GM21717 (cell line): Measurements from ENCODE around the gene GSG1L.

Experiments used
- ATAC-seq: cut with Tn5 transposase; IDR thresholded peaks from one replicate; pipeline ENCODE4 v1.9.1; 2021; ENCODE audit warnings: mild to moderate bottlenecking, moderate library complexity; ENCODE audit not compliant: unreplicated experiment

Gene GSG1L

DNA sequence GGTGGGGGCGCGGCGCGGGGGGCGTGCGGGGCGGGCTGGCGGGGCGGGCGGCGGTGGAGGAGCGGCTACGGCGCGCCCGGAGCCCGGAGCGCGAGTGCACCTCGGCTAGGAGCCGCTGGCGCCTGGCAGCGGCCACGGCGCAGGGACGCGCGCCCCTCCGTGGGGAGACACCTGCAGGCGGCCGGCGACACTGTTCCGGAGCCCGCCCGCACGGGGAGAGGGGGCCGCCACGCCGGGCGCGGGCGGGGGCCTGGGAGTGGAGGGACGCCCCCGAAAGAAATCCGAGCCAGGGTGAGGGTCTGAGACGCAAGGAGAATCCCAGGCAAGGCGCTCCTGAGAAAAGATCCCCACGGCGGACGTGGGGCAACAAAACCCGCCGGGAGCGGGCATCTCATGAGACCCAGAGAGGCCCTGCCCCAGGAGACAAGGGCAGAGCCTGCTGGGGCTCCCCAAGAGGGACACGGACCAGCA lies at the start of gene GSG1L:
Gene GSG1L, minus strand, starts transcription at position 124 of the 471 bp plus-strand sequence. CDS start 290 bp downstream, outside the sequence.
- ATAC-seq, result no peak

DNA sequence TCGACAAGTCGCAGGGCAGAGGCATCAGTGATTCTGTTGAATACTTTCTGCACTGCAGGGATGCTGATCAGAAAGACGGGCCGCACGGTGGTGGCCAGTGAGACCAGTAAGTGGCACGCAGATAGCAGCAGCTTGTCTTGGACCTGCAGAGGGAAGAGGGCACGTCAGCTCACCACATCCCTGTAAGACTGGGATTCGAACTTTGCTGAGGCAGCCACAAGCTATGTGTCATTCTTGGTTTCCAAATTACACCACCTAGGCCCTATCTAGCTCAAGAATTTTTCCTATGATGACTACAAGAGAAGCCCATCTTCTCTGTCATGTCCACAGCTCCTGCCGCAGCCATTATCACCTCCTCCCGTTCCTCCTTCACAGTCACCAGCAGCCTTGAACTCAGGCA lies 49.4 kb upstream of the GSG1L start:
- ATAC-seq, result no peak

DNA sequence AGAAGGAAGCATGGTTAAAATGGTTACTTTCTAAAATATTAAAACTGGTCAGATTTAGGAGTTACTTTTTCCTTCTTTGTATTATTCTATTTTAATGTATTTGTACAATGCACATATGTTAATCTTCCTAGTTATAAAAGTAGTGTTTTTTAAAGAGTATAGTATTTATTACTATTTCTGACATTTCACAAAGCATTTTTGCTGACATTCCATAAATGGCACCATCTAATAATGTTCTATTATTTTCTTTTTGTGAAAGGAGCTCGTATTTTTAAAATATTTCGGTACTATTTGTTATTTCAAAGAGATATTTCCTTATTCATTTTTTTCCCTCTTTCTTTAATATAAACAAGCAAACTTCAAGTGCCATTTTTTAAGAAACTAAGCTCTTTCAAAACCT lies 47.5 kb upstream of the GSG1L start:
- ATAC-seq, result no peak

DNA sequence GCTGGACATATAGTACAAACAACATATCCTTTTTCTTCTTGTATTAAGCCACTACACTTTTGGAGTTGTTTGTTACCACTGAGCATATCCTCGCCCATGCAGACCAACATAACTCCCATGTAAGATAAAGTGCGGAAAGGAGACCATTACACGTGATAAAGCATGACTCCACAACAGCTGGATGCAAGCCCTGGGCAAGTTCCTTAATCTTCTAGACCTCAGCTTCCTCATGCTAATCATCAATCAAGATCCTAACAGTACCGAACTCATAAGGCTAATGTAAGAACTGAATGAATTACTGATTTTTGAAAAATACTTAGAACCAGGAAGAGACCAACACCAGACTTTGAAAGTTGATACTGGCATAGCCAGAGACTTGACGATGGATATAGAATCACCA lies 47.0 kb upstream of the GSG1L start:
- ATAC-seq, result no peak

DNA sequence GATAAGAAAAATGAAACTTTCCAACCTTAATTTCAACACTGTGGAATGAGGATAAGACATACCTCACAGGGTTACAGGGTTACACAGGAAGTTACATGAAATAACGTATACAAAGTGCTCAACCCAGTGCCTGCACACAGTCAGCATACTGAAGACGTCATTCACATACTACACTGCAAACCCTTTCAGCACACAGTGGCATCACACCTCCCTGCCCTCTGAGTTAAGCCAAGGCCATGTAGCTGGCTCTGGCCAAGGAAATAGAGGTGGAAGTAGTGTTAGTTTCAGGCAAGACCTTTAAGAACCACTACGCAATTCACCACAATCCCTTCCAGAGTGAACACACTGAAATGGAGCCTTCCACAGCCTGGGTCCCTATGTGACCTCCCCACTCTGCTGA lies 46.6 kb upstream of the GSG1L start:
- no peak for ATAC-seq

DNA sequence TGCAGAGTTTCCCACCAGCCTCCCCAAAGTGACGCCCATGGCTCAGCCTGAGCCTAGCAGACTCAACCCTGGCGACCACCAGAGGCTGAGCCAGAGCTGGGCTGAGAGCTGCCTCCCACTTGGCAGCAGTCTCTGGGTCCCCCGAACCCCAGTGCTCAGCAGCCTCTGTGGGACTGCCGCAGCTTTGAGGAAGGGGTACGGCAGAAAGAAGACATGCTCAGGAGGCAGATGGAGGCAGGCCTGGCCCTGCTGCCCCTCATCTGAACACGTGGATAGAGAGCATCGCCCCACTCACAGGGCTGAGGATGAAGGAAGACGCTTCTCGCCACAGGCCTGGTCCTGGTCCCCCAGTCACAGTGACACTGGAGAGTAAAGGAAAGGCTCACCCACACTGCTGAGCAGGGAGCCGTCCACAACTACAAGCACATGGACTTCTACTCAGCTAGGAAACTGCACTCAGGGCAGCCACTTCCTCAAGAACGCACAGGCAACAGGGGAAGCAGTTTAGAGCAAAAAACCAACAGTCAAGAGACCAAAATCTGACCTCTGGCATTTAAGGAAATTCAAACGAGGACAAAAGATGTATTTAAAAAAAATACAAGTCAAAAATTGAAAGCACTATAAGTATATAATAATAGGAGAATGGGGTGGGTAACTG lies 45.2 kb upstream of the GSG1L start:
- ATAC-seq, result no peak

DNA sequence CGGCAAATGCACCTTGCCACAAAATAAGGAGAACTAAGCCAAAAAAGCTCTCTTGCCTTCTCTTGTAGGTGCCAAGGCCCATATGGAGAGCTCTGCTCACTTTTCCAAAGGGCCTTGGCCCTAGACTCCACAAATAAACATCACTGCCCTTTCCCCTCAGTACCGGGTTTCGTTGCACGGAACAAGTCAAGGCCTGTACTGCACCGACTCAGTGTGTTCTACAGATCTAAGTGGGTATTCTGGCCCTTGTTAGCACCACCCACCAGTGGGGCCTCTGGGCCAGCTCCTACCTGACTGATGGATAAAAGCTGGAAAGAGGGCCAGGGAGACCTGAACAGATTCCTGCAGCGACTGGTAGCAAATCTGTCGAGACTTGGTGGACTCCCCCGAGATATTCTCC lies 43.7 kb upstream of the GSG1L start:
- no peak for ATAC-seq

DNA sequence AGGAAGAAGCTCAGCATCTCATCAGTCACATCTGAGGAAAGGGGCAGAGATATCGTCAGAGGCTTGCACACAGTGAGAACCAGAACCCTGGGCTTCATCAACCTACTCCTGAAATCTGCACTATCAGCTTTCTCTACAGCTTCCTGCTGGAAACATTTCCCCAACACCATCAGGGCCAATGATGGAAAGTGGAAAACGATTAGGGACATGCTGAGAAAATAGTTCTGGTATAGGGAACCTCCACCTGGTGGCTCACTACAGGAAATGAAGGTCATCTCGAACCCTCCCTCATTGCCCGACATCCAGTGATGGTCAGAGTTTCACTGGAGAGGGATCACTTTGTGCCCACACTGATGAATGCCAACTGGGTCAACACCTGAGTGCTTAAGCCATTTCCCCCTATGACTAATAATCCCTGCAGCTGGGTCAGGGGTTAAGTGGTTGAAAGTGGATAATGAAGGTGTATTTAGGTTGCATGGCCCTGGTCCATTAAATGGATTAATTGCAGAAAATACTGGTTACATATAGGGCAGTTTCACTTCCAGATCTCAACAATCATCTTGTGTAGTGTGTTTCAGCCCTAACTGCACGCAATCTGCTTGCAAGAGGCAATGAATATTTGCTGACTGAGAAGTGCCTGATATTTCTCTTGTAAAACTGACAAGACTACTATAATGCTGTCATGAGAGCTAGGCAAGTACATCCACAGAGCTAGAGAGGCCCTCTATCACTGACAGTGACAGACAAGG lies 43.1 kb upstream of the GSG1L start:
- ATAC-seq, result no peak

DNA sequence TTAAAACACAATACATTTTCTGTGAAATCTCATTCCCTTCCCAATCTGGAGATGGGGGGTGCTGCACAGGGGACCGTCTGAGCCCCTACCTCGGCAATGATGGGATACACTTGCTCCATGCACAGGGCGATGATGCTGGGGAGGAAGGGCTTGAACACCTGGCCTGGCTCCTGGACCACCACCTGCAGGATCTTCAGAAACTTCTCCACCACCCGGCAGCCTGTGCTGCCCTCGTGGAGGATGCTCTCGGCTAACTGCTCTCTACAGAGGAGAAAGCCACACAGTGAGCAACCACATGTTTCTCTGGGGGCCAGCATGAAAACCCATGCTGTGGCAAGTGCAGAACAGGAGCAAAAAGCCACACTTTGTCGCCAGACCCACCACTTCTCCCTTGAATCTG lies 42.4 kb upstream of the GSG1L start:
- ATAC-seq, result no peak

DNA sequence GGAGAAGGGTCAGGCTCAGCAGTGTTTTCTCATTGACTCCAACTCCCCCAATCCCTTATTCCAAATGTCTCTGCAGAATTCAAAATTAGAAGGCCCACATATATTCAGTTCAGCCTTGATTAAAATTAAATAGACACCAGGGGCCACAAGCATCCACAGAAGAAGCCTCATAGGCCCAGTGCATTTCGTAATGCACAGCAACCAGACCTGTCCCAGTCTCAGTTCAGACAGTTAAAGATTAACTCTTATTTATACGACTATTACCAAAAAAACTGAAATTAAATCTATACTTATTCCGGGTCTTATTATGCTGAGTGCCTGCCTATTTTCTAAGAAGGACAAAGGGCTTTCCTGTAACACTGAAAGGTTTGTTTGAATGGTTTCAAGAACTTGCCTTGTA lies 41.8 kb upstream of the GSG1L start:
- ATAC-seq, result no peak

DNA sequence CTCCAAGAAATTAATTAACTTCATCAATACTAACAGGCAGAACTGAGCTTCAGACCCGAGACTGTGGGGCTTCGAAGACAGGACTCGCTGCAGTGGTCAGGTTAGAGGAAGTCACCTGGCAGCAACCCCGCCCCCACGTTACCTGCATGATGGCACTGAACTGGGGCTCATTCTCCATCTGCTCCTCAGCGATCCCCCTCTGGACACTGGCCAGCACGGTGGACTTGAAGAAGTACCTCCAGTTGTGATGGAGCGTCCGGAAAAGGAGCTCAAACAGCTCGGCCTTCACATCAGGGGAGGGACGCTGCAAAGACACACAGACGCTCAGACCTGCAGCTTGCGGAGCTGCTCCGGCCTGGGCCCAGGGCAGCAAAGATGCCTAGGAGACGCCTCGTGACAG lies 40.9 kb upstream of the GSG1L start:
- no peak for ATAC-seq

DNA sequence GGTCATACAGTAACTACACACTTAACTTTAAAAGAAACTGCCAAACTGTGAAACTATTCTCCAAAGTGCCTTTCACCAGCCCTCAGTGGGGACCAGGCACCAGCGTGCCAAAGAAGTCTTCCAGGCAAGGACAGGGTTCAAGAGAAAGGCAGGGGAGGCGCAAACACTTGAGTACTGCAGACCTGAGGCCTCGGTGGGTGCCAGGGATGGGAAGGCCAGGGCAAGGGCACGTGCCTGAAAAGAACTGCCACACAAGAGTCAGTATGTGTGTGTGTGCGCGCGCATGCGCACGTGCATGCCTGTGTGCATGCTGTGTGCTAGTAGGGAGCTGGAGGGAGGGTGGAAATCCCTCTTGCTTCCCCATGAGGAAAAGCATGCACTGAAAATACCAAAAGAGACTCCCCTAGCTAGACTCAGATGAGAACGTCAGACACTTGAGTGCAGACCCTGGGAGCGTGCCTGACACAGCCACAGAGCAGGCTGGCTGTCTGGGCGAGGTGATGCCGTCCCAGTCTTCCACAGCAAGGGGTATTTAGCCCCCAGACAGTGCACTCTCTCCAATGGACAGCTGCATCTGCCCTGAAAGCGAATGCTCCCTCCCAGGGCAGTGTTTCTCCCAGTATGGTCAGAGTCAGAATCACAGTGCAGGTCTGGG lies 40.1 kb upstream of the GSG1L start:
- no peak for ATAC-seq

DNA sequence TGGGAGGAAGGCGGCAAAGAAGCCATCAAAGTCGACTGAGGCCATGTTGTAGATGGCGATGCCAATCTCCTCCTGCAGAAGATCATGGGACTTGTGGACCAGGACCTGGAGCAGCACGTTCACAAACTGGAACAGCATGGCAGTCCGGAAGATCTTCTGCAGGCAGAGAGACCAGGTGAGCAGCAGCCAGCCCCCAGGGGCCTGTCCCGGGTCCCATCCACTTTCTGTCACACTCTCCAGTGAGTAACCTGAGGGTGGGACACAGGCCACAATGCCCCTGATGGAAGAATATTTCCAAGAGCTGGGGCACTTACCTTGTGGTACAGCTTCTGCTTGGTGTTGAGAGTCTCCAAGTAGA lies 38.0 kb upstream of the GSG1L start:
- no peak for ATAC-seq

DNA sequence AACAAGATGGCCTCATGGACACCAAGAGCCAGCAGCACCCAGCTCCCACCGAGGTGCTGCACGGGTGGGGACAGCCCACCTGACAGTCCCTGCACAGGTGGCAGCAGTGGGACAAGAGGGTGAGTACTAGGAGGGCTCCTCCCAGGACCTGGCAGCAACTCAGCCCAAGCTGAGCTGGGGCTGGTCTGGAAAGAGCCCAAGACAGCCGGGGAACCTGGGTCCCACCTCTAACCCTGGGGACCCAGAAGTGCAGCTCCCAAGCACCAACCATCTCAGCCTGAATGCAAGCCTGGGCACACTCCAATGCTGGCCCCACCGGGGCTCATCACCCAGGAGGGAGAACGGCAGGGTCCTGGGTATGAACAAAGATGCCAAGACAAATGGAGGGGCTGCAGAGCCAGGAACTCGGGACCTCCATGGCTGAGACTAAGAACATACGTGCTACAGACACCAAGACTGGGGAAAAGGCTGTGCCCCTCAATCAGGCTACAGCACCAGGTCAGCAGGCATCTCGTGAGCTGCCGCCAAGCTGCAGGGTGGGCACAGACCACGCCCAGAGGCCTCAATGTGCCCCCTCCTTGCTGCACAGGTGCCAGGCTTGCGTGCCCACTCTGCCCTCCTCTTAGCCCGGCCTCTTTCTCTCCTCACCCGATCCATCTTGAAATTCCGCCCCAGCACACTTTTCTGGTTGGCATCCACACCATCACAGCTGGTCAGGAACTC lies 37.5 kb upstream of the GSG1L start:
- ATAC-seq, result no peak

DNA sequence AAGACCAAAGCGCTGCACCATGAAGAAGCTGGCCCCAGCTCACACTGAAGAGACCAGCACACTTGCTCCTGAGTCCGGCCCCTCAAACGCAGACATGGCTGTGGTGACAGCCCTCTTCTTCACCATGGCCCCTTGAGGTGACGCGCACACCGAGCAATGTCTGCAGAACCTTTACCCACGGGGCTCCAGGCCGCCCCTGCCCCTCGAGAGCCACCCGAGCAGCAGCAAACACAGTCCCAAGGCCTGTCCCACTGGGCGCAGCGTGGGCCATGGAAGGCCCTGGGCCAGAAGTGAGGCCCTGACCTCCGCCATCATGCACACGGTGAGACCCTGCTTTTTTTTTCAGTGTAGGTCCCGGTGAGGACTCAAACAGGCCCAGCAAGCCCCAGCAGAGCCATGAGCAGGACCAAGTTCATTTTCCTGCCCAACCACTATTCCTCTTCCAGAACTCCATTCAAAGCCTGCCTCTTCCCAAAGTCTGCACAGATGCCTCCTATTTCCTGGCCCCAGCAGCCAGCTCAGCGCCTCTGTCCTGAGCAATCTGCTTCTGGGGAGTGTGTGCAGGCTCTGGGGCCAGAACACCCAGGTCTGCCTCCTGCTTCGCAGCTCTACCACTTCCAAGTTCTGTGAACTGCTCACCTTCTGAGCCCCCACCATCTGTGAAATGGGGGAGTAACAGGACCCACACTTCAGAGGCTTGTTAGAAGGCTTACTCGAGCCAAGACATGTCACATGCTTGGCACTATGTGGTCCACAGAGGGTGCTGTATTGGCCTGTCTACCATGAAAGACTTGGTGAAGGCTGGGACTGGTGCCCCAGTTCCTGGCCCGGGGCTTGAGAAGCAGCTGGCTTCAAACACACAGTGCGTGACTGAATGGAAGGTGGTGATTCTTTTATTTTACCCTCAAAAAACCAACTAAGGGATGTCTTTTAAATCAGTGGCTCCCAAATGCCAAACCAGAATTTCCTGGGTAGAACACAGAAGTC lies 35.7 kb upstream of the GSG1L start:
- no peak for ATAC-seq

DNA sequence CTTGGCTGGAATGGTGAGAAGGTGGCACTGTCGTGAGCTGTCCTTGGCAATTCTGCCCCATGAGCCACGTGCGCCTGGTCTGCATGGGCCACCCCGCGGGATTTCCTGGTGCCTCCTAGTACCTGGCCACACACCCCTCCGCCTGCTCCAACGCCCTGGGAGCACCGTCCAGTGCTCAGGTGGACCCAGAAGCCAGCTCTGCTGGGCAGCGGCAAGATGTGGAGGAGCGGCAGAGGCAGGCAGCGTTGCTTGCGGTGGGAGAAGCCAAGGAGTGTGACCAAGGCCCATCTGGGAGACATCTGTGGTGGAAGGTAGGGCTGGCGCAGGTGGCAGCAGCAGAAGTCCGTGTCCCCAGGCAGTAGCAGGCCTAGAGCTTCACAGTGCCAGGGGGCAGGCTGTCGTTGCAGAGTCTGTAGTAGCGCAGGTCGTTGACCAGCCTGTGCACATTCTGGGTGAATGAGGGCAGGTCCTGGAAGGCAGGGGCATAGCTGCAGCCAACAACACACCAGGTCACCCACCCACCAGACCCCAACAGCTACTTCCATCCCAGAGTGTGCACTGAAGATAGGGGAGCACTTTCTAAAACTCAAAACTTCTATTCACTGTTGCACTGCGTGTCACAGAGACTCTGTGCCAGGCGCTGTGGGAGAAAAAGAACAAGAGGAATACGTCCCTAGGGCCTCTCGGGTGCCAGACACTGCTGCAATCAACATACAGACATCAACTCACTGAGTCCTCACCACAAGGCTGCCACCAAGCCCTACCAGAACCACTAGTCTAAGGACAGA lies 34.9 kb upstream of the GSG1L start:
- ATAC-seq, result no peak

DNA sequence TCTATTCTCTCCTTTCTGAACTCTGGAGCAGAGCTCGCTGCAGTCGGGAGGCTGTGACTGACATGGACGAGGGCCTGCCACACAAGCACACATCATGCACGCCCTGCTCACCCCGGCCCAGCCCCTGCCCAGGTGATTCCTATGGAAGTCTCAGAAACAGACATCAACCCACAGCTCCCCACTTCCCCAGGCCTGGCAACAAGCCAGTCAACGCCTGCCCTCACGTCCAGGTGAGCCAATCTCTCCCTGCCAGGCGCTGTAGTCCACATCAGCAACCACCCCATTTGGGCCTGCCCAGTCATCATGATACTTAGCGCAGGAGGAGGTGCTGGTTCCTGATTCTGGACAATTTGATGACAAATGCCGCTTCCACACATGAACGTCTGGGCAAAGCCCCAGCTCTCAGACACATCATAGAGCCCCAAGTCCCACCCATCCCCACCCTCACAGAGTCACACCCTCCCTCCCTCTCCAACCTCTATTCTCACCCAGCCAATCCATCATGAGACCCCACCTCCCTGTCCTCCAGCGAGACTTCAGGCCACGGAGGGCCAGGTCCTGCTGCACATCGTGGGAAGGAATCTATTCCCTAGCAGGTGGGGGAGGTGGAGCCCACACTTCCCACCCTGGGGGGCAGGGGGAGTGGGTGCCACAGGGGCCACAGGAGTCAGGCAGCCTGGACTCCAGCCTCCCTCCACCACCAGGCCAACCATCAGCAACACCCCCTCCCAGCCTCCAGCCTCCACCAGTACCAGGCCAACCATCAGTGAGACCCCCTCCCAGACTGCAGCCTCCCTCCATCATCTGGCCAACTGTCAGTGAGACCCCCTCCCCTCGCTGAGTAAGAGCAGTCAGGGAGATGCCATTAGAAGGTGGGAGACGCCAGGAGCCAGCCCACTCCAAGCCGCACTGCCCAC lies 33.7 kb upstream of the GSG1L start:
- ATAC-seq, result no peak

DNA sequence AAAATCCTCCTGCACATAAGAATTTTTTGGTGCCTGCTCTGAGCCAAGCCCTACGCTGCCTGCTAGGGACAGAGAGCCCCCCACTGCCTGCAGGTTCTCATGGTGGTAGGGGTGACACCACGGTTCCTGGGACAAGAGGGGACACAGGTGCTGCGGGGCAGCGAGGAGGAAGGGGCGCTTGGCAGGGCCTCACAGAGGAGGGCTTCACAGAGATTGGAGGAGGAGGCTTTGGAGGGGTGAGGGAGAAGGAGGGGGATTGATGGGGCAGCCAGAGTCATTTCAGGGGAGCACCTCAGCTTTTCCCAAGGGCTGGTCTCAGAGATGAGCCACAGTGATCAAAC lies 29.8 kb upstream of the GSG1L start:
- no peak for ATAC-seq
